Hematopoietic multipotent progenitor cell (in vitro differentiated cells): ENCODE measurements around the gene NEDD4L. TPM values are rescaled to one million over a fixed set of nuclear protein-coding genes. Genes with fewer than 3 reads are reported as not detected.

Source experiments
- DNase-seq, 3 donors: peaks; one replicate each; pipeline ENCODE4 v3.0.0-alpha.2; 2011 to 2015; ENCODE audit warnings: low read depth in 2 of 3, low spot score in 2 of 3
- total RNA-seq: library from RNA; depleted of rRNA; stranded (reverse); fragments of >200 nt; gene quantifications from one replicate; pipeline ENCODE4 v1.2.3, GENCODE V29; 2012

The NEDD4L gene
- total RNA-seq, 1 donor = 14.5 TPM

DNA sequence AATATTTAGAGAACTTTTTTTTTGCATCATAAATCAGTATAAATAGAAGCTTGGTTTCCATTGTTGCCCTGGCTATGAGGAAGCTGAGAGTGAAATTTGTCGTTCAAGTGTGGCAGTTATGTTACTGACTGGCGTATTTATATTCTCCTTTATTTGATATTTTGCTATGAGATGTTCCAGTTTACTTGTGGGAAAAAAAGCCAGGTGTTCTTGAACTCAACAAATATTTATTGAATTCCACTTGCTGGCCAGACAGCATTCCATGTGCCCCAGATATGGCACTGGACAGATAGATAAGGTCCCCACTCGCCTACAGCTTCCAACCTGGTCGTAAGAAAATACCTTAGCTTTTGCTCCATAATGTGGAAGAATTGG lies 44.7 kb downstream of the NEDD4L start:
- DNase-seq = peak in 1 of 3 donors; percentile 17

- DNase-seq = no peak
Observed at GRCh38 chr18:58091099-58091611, 47.1 kb downstream of the NEDD4L start.

GRCh38 chr18:58093311-58093803 lies 49.3 kb downstream of the NEDD4L start:
- no peak for DNase-seq

DNA sequence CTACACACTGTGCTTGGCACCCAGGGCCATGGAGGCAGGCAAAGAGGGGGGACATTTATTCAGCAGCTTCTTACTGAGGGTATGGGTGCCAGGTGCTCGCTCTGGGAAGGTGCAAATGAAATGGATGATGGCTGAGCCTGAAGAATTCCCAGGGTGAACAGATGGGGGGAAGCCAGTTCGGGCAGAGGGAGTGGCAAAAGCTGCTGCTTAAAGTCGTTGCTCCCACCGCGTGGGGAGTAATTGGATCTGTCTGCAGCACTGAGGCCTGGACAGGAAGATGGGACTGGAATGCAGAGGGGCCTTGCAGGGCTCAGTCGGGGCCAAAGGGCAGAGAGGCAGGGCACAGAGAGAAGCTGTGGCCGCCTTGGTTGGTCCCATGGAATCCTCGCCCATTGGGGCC lies 51.2 kb downstream of the NEDD4L start:
- no peak for DNase-seq

- DNase-seq = no peak
Observed at GRCh38 chr18:58095655-58096054, 51.6 kb downstream of the NEDD4L start.

GRCh38 chr18:58096658-58097057 lies 52.6 kb downstream of the NEDD4L start:
- no peak for DNase-seq

GRCh38 chr18:58097121-58097906 lies 53.3 kb downstream of the NEDD4L start:
- peak in 2 of 3 donors; percentile 54 to 70 for DNase-seq

- no peak for DNase-seq
Observed at GRCh38 chr18:58097907-58098166, 53.8 kb downstream of the NEDD4L start.

- no peak for DNase-seq
Observed at GRCh38 chr18:58098706-58099105, 54.7 kb downstream of the NEDD4L start.

- DNase-seq = no peak
Observed at GRCh38 chr18:58100154-58100553, 56.1 kb downstream of the NEDD4L start.

DNA sequence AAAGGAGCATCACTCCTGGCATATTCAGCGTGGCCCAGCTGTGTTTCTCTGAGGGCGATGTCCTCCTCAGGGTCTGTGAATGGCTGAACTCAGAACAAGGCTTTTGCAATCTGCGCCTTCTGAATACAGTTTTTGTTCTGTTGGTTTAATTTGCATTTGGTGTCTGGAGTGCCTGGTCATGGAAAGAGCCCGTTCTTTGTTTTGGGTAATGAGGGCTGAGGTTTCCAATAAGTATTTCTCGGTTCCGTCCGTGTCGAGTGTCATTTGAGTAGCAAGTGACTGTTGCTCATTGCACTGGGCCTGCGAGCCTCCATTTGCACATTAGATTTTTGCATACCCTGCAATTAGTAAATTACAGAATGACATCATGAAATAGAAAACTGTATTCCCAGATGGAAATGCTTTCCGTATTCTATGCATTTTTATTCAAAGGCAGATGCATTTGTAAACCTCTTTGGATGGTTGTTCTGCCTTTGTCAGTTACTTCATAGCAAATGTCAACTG lies 57.3 kb downstream of the NEDD4L start:
- no peak for DNase-seq

DNA sequence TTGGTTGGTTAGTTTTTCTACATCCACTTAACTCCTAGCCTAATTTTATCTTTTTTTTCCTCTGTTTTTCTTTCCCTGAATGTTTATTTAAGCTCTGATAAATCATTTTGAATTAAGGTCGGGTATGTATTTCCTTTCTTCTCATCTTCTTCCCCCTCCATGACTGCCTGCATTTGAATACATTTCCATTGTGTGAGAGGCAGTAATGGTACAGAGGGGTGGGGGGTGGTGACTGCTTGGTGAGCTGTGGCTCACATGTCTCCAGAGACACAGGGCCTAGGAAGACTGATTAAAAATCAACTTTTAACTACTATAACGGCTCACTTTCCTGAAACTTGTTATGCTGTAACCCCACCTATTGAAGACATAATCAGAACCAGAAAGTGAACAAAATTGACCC lies 58.0 kb downstream of the NEDD4L start:
- no peak for DNase-seq

GRCh38 chr18:58102875-58103274 lies 58.8 kb downstream of the NEDD4L start:
- no peak for DNase-seq

DNA sequence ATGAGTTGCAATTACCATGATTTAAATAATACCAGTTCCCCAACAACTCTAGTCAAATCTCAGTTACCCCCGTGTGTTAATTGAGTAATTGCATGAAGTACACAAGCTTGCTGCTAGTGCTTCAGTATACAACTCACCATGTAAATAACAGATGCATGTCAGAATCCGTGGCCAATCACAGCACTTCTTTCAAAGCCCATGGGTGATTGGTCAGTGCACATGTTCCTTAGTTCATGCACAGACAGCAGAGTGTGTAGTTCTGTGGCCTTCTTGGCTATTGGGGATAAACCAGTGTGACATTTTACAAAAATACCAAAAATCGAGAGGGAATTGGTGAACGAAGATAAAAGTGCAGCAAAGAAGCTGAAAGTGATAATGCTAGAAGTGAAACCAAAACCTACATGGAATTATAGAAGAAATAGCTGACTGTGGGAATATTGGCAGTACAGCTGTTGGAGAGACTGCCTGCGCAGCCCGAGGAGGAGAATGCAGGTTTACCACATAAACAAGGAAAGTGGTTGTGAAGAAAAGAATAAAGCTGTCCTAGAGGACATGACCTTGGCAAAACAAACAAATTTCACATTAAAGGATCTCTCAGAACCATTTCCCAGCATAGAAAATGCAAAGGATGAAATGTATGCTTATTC lies 59.4 kb downstream of the NEDD4L start:
- DNase-seq = no peak

GRCh38 chr18:58104096-58104495 lies 60.1 kb downstream of the NEDD4L start:
- DNase-seq = peak in 2 of 3 donors; percentile 26 to 70

GRCh38 chr18:58105206-58105887 lies 61.3 kb downstream of the NEDD4L start:
- no peak for DNase-seq

GRCh38 chr18:58105888-58106260 lies 61.8 kb downstream of the NEDD4L start:
- DNase-seq = no peak

DNA sequence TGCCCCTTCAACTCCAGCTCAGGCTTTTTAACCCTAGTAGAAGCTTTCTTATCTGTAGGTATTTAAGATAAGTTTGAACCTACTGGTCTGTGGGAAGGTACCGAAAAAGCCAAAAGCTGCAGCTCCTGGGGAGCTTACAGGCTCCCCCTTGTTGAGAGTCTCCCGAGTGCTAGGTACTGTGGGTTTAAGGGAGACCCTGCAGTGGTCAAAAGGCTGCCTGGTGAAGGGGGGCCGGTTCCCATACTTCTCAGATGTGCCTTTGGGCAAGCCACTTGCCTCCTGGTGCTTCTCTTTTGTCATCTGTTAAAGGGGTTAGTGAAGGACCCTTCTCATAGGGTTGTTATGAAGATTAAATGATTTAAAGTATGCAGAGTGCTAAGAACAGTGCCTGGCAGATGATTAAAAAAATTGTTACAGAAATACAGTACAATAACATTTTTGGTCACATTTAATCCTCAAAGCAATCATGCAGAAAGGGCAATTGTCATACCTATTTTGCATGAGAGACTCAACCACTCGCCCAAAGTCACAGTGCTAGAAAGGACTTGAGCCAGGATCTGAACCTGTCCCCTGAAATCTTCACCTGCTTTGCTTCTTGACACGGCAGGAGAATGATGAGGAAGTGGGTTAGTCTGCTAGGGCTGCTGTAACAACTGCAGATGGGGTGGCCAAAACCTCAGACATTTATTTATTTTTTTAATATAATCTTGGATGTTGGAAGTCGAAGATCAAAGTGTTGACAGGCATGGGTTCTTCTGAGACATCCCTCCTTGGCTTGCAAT lies 62.5 kb downstream of the NEDD4L start:
- peak in 1 of 3 donors; percentile 41 for DNase-seq

GRCh38 chr18:58109256-58109655 lies 65.2 kb downstream of the NEDD4L start:
- DNase-seq = no peak

GRCh38 chr18:58110398-58110797 lies 66.4 kb downstream of the NEDD4L start:
- no peak for DNase-seq

- no peak for DNase-seq
Observed at GRCh38 chr18:58112174-58112573, 68.1 kb downstream of the NEDD4L start.
